K562 (cell line): ENCODE measurements around the gene DNAJC9. TPM values are rescaled to one million over a fixed set of nuclear protein-coding genes. Genes with fewer than 3 reads are reported as not detected.
A peak's percentile ranks its signal among the peaks of the same experiment; 100 is the strongest.

Experiments used
- BACH1 ChIP-seq: fragments of 200-800 bp; sonication (Bioruptor generic); IDR thresholded peaks from 2 replicates; pipeline ENCODE4 v1.6.1; 2016; ENCODE audit warnings: missing genetic modification characterization, missing compliant biosample characterization
- CBX3 ChIP-seq, 2 experiments: IDR thresholded peaks; 1 replicate in 1 of 2; 2 replicates in 1 of 2; pipeline ENCODE4 v1.6.1; 2012; ENCODE audit warnings: inconsistent platforms in 2 of 2, low read length in 2 of 2, borderline replicate concordance in 1 of 2, control low read depth in 1 of 2
- CCNT2 ChIP-seq: IDR thresholded peaks from 2 replicates; pipeline ENCODE4 v1.6.1; 2011; ENCODE audit warnings: borderline replicate concordance, low read depth, mild to moderate bottlenecking, moderate library complexity, mixed read lengths, low read length; ENCODE audit not compliant: insufficient read length; ENCODE audit errors: extremely low read depth
- COPS2 ChIP-seq: fragments of 450-650 bp; conservative IDR thresholded peaks from 2 replicates; pipeline ENCODE4 v1.6.1; 2016; ENCODE audit warnings: mild to moderate bottlenecking, moderate library complexity
- DLX4 ChIP-seq: fragments of 250-450 bp; sonication (Bioruptor Pico); IDR thresholded peaks from 2 replicates; pipeline ENCODE4 v1.6.1; 2021; ENCODE audit warnings: mild to moderate bottlenecking
- FOXK1 ChIP-seq: sonication (generic); formaldehyde crosslinking; IDR thresholded peaks from 2 replicates; pipeline ENCODE4 v1.8.0; 2022; ENCODE audit warnings: missing genetic modification reagents, mild to moderate bottlenecking, borderline replicate concordance
- HDAC8 ChIP-seq: fragments of 450-650 bp; IDR thresholded peaks from 2 replicates; pipeline ENCODE4 v1.6.1; 2016; ENCODE audit warnings: mild to moderate bottlenecking, missing genetic modification characterization, moderate library complexity, missing compliant biosample characterization
- L3MBTL2 ChIP-seq: fragments of 450-650 bp; IDR thresholded peaks from 2 replicates; pipeline ENCODE4 v1.6.1; 2016; ENCODE audit warnings: mild to moderate bottlenecking, moderate library complexity
- LCOR ChIP-seq: sonication (generic); formaldehyde crosslinking; IDR thresholded peaks from 2 replicates; pipeline ENCODE4 v1.8.0; 2022; ENCODE audit warnings: mild to moderate bottlenecking, missing genetic modification reagents
- MCM3 ChIP-seq: fragments of 450-650 bp; IDR thresholded peaks from 2 replicates; pipeline ENCODE4 v1.6.1; 2016
- NCOA6 ChIP-seq: fragments of 450-650 bp; IDR thresholded peaks from 2 replicates; pipeline ENCODE4 v1.6.1; 2017; ENCODE audit warnings: mild to moderate bottlenecking
- NR1H2 ChIP-seq: sonication (generic); formaldehyde crosslinking; IDR thresholded peaks from 2 replicates; pipeline ENCODE4 v1.4.0; 2020; ENCODE audit warnings: mild to moderate bottlenecking, missing genetic modification reagents
- PATZ1 ChIP-seq: fragments of 250-450 bp; sonication (Bioruptor Pico); IDR thresholded peaks from 2 replicates; pipeline ENCODE4 v1.5.0; 2020; ENCODE audit warnings: mild to moderate bottlenecking, borderline replicate concordance
- RAD21 ChIP-seq, 2 experiments: fragments of 250-450 bp in 1 of 2; fragments of 450-650 bp in 1 of 2; sonication (Bioruptor Pico) in 1 of 2; formaldehyde crosslinking in 1 of 2; IDR thresholded peaks in 1 of 2; conservative IDR thresholded peaks in 1 of 2; 2 replicates each; pipeline versions ENCODE4 v1.4.0 to v1.8.0; 2020 to 2022; ENCODE audit warnings: mild to moderate bottlenecking in 2 of 2, moderate library complexity in 1 of 2
- TGIF2 ChIP-seq: sonication (generic); formaldehyde crosslinking; IDR thresholded peaks from 2 replicates; pipeline ENCODE4 v1.8.1; 2022; ENCODE audit warnings: mild to moderate bottlenecking, missing genetic modification reagents, moderate library complexity
- TRIM24 ChIP-seq, 2 experiments: fragments of 450-650 bp; IDR thresholded peaks; 2 replicates each; pipeline ENCODE4 v1.6.1; 2016
- U2AF1 ChIP-seq: fragments of 200-400 bp; formaldehyde crosslinking; optimal IDR thresholded peaks from 2 replicates; pipeline ENCODE3; 2017; ENCODE audit warnings: mild to moderate bottlenecking, low read depth, low read length, moderate library complexity
- polyA plus RNA-seq, 8 experiments: library from polyadenylated mRNA; depleted of rRNA in 4 of 8; stranded (reverse) in 5 of 8; unstranded in 3 of 8; fragments of >200 nt; fragmentation: Nextera tagmentation in 2 of 8; fragmentation: Illumina TruSeq in 1 of 8; extraction: Ambion mirVana in 2 of 8; extraction: Trizol in 1 of 8; gene quantifications; 2 replicates each; pipeline versions ENCODE4 v1.2.1 to v1.2.3, GENCODE V29; 2011 to 2014; ENCODE audit warnings: inconsistent platforms in 1 of 8, missing spikeins in 1 of 8
- total RNA-seq, 7 experiments: library from RNA; depleted of rRNA in 6 of 7; stranded (reverse); fragments of >200 nt in 6 of 7; fragmentation: Illumina TruSeq in 2 of 7; extraction: Trizol in 2 of 7; gene quantifications; 2 replicates each; pipeline versions ENCODE4 v1.2.1 to v1.2.3, GENCODE V29; 2011 to 2021; ENCODE audit warnings: low replicate concordance in 1 of 7
- TF ChIP-seq, protein P1 (sequence below): sonication (generic); formaldehyde crosslinking; IDR thresholded peaks from 2 replicates; pipeline ENCODE4 v1.8.0; 2023; ENCODE audit warnings: mild to moderate bottlenecking, missing genetic modification reagents
- TF ChIP-seq, protein P2 (sequence below): fragments of 450-650 bp; IDR thresholded peaks from one replicate; pipeline ENCODE4 v1.6.1; 2018; ENCODE audit warnings: mild to moderate bottlenecking, moderate library complexity; ENCODE audit not compliant: partially characterized antibody
- TF ChIP-seq, protein P3 (sequence below): fragments of 450-650 bp; formaldehyde crosslinking; IDR thresholded peaks from 2 replicates; pipeline ENCODE4 v1.4.0; 2020; ENCODE audit warnings: mild to moderate bottlenecking

Gene DNAJC9
- total and polyA plus RNA-seq, 9 of the 15 experiments (the other 6 are each of a cell fraction or from before 2014, with no cell fraction given), result 66.7 to 133 (median 102) TPM

GRCh38 chr10:73244866-73245477, 2.1 kb downstream of the DNAJC9 start (continued):
- no peak for TF ChIP-seq COPS2
- no peak for TF ChIP-seq HDAC8 (tag)
- no peak for TF ChIP-seq U2AF1
- TF ChIP-seq TGIF2 (CRISPR knock-in tag), result no peak
- TF ChIP-seq, protein P1, sequence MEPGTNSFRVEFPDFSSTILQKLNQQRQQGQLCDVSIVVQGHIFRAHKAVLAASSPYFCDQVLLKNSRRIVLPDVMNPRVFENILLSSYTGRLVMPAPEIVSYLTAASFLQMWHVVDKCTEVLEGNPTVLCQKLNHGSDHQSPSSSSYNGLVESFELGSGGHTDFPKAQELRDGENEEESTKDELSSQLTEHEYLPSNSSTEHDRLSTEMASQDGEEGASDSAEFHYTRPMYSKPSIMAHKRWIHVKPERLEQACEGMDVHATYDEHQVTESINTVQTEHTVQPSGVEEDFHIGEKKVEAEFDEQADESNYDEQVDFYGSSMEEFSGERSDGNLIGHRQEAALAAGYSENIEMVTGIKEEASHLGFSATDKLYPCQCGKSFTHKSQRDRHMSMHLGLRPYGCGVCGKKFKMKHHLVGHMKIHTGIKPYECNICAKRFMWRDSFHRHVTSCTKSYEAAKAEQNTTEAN, result no peak
- TF ChIP-seq DLX4 (CRISPR knock-in tag), result no peak
- TF ChIP-seq, protein P2, sequence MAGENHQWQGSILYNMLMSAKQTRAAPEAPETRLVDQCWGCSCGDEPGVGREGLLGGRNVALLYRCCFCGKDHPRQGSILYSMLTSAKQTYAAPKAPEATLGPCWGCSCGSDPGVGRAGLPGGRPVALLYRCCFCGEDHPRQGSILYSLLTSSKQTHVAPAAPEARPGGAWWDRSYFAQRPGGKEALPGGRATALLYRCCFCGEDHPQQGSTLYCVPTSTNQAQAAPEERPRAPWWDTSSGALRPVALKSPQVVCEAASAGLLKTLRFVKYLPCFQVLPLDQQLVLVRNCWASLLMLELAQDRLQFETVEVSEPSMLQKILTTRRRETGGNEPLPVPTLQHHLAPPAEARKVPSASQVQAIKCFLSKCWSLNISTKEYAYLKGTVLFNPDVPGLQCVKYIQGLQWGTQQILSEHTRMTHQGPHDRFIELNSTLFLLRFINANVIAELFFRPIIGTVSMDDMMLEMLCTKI, result no peak
- TF ChIP-seq LCOR, result peak; percentile 84; the same call in 1 of the 2 replicates
- no peak for TF ChIP-seq FOXK1
- TF ChIP-seq MCM3, result no peak
- no peak for TF ChIP-seq NR1H2 (CRISPR knock-in tag)
- TF ChIP-seq TRIM24 (IDR thresholded peaks at IDR 0.05), result peak; percentile 90 to 92
- peak in 1 of 2 experiments; percentile 86; a peak in 2 of 3 replicates for TF ChIP-seq CBX3 (IDR thresholded peaks at IDR 0.05; ENCODE audit: borderline replicate concordance in 1 of 2, low read length in 2 of 2)
- TF ChIP-seq NCOA6, result no peak
- peak; percentile 63 for TF ChIP-seq BACH1 (tag)
- no peak for TF ChIP-seq PATZ1 (CRISPR knock-in tag)
- TF ChIP-seq RAD21 (CRISPR knock-in tag; conservative IDR thresholded peaks at IDR 0.05 in 1 of 2, IDR thresholded peaks at IDR 0.05 in 1 of 2), result no peak
- TF ChIP-seq CCNT2, result peak; percentile 69
- TF ChIP-seq L3MBTL2, result no peak
- TF ChIP-seq, protein P3, sequence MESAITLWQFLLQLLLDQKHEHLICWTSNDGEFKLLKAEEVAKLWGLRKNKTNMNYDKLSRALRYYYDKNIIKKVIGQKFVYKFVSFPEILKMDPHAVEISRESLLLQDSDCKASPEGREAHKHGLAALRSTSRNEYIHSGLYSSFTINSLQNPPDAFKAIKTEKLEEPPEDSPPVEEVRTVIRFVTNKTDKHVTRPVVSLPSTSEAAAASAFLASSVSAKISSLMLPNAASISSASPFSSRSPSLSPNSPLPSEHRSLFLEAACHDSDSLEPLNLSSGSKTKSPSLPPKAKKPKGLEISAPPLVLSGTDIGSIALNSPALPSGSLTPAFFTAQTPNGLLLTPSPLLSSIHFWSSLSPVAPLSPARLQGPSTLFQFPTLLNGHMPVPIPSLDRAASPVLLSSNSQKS (CRISPR knock-in tag), result no peak
